Measurements from ENCODE around the gene SLC16A9. TPM values are rescaled to one million over a fixed set of nuclear protein-coding genes. Genes with fewer than 3 reads are reported as not detected.

The SLC16A9 gene
- total RNA-seq, 1 experiment from 2014 or later: 4.1 TPM

DNA sequence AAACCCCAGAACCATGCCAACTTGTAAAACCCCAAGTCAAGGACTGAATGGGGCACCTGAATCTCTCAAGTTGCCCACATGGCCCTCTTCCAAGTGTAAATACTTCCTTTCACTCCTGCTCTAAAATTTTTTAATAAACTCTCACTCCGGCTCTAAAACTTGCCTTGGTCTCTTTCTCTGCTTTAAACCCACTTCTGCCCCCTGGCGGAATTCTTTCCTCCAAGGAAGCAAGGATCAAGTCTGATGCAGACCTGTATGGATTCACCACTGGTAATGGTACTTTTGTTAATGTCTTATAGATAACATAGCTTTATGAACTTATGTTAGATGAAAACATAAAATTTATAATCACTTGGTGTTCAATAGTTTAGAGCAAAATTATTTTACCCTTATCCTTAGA, 33.8 kb downstream of the SLC16A9 start:
- peaks cover 5% of the 10 kb centered on the region; the same call in 1 of the 2 replicates for H3K4me1 ChIP-seq (ENCODE audit: insufficient read depth, low read length)
- Mint-ChIP-seq H3K27ac (no peak overlapping the region; a peak in 2 of 7 replicates), H3K4me1 (peaks cover 14 to 19% of the 10 kb centered on the region in 2 experiments), H3K36me3 (ENCODE audit: insufficient read depth in 1 of 3, low read depth in 3 of 3) (peaks cover 0 to 44% (median 0%) of the 10 kb centered on the region in 3 experiments; a peak in 3 of 7 replicates), H3K27me3 (ENCODE audit: low read depth) (no peaks in the 10 kb centered on the region), H3K9me3 (no peaks in the 10 kb centered on the region), H3K4me3 (no peak overlapping the region)
- no peak overlapping the region for H3K14ac ChIP-seq (ENCODE audit: insufficient read depth, low read length)
- H3K4me2 ChIP-seq (ENCODE audit: insufficient read depth, insufficient read length, low read length): no peak overlapping the region
- no peaks in the 10 kb centered on the region for H3K79me1 ChIP-seq (ENCODE audit: insufficient read depth, low read depth, low read length, poor library complexity, severe bottlenecking)
- no peak overlapping the region for H2BK15ac ChIP-seq (ENCODE audit: low read depth, low read length)
- H2AK5ac ChIP-seq (ENCODE audit: insufficient read length, low read length): no peak overlapping the region
- no peak overlapping the region for H3T11ph ChIP-seq (ENCODE audit: low read length)
- H3K23ac ChIP-seq (ENCODE audit: insufficient read length, low read depth, low read length): no peak overlapping the region
- H4K91ac ChIP-seq (ENCODE audit: insufficient read length, low read depth, low read length): no peak overlapping the region
- TF ChIP-seq, protein P1, sequence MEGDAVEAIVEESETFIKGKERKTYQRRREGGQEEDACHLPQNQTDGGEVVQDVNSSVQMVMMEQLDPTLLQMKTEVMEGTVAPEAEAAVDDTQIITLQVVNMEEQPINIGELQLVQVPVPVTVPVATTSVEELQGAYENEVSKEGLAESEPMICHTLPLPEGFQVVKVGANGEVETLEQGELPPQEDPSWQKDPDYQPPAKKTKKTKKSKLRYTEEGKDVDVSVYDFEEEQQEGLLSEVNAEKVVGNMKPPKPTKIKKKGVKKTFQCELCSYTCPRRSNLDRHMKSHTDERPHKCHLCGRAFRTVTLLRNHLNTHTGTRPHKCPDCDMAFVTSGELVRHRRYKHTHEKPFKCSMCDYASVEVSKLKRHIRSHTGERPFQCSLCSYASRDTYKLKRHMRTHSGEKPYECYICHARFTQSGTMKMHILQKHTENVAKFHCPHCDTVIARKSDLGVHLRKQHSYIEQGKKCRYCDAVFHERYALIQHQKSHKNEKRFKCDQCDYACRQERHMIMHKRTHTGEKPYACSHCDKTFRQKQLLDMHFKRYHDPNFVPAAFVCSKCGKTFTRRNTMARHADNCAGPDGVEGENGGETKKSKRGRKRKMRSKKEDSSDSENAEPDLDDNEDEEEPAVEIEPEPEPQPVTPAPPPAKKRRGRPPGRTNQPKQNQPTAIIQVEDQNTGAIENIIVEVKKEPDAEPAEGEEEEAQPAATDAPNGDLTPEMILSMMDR (conservative IDR thresholded peaks at IDR 0.05): peak; percentile 74
- no peak overlapping the region for H4K5ac ChIP-seq (ENCODE audit: insufficient read length, low read depth, low read length)
- no peak overlapping the region for H2BK5ac ChIP-seq (ENCODE audit: insufficient read length, low read length)
- peak; percentile 54 for DNase-seq
- no peak overlapping the region for H2BK120ac ChIP-seq (ENCODE audit: low read depth, low read length, poor library complexity, severe bottlenecking)
- H3K18ac ChIP-seq (ENCODE audit: insufficient read length, low read depth, low read length): no peak overlapping the region
- no peaks in the 10 kb centered on the region for H3K9me3 ChIP-seq (ENCODE audit: control insufficient read depth, low read depth, low read length)
- H4K20me1 ChIP-seq (ENCODE audit: control insufficient read depth, insufficient read depth, insufficient read length): no peaks in the 10 kb centered on the region
- no peak overlapping the region for H4K8ac ChIP-seq (replicated peaks; ENCODE audit: insufficient read length, low read depth, low read length)
- H3K4ac ChIP-seq (ENCODE audit: low read depth, low read length): no peak overlapping the region
- H2BK20ac ChIP-seq (ENCODE audit: low read depth, low read length, poor library complexity, severe bottlenecking): no peak overlapping the region
- no peaks in the 10 kb centered on the region for H3K79me2 ChIP-seq (ENCODE audit: insufficient read depth, low read length)
- no peaks in the 10 kb centered on the region for H3K27me3 ChIP-seq (ENCODE audit: insufficient read depth, low read length)
- no peak overlapping the region for H3K9ac ChIP-seq (ENCODE audit: extremely low read depth, insufficient read length, low read length)
- H2AFZ ChIP-seq (ENCODE audit: low read length): no peak overlapping the region
- no CpG with 5 or more reads among the region's 2 CpGs for WGBS (ENCODE audit: extremely low coverage, insufficient read length, low lambda C conversion rate)
- no peaks in the 10 kb centered on the region for H3K23me2 ChIP-seq (ENCODE audit: insufficient read length, low read depth, low read length, poor library complexity, severe bottlenecking)
- no peak overlapping the region for H3K27ac ChIP-seq (ENCODE audit: insufficient read length, low read depth, low read length)
- H3K56ac ChIP-seq (ENCODE audit: insufficient read length, low read depth, low read length): no peak overlapping the region
- no peak overlapping the region for H2BK12ac ChIP-seq (ENCODE audit: insufficient read length, low read depth, low read length)

Measured in H9 (cell line).